BE2C (cell line): Measurements from ENCODE around the gene TSPYL1.

ENCODE experiments used
- DNase-seq: peaks from one replicate; pipeline ENCODE4 v3.0.0-alpha.2; 2020
- H3K27me3 ChIP-seq: fragments of 250-450 bp; sonication (Bioruptor Pico); 2 replicates; pipeline ENCODE4 v1.5.1; 2020; ENCODE audit warnings: mild to moderate bottlenecking
- H3K36me3 ChIP-seq: fragments of 250-450 bp; sonication (Bioruptor Pico); 2 replicates; pipeline ENCODE4 v1.5.1; 2020; ENCODE audit warnings: mild to moderate bottlenecking
- H3K4me1 ChIP-seq: fragments of 250-450 bp; sonication (Bioruptor Pico); 2 replicates; pipeline ENCODE4 v1.5.1; 2020
- H3K4me3 ChIP-seq: 2 replicates; pipeline ENCODE4 v1.5.1; 2011; ENCODE audit warnings: low read depth, low read length
- H3K9me3 ChIP-seq: fragments of 250-450 bp; sonication (Bioruptor Pico); 2 replicates; pipeline ENCODE4 v1.5.1; 2020
- TF ChIP-seq, protein P1 (sequence below): IDR thresholded peaks from 2 replicates; pipeline ENCODE4 v1.5.1; 2012; ENCODE audit warnings: mild to moderate bottlenecking, low read depth, low read length

Gene TSPYL1

DNA sequence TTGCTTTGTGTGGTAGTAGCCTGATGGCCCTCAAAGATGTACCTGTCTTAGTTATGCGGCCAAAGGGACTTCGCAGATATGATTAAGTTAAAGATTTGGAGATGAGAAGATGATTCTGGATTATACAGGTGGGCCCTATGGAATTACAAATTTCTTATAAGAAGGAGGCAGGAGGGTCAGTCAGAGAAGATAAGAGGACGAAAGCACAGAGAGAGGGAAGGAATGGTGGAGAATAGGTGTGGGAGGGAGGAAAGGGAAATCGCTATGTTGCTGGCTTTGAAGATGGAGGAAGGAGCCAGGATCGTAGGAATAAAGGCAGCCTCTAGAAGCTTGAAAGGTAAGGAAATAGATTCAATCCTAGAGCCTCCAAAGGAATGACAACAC lies 1.2 kb upstream of the TSPYL1 start:
- no peak overlapping the region for H3K4me3 ChIP-seq
- no peak for DNase-seq
- no peaks in the 10 kb centered on the region; the same call in 1 of the 2 replicates for H3K4me1 ChIP-seq

DNA sequence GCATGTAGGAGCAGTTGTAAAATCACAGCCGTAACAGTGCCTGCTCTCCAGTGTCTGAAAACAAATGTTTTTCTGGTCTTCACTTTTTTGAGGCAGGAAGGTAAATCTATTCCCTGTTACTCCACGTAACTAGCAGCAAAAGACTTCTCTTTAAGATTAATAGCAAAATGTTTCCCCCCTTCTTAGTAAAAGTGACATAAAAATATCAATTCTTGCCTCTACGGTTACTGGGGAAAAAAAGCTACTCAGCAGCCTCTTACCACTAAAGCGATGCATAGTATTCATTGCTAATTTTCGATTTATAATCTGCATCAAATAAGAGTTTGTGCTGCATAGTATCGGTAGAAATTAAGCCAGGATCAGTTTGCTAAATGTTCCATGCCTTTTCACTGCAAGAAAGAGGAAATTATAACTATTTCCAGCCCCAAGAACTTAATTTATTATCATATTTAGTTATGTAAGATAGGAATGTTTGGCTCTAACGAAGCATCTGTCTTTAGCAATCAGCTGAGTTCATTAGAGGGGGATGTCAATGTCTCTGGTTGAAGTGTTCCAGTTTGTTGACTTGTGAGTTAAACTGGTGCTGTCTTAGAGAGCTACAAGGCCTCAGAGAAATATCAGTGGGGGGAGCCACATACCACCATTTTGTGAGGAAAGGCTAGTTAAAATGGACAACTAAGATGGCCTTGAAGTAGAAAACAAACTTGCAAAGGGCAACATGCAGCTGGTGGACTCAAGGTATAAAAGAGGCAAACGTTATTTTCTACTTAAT lies 617 bp upstream of the TSPYL1 start:
- no peak for DNase-seq

More for the DNA sequence above, 1.2 kb upstream of the TSPYL1 start:
- TF ChIP-seq, protein P1, sequence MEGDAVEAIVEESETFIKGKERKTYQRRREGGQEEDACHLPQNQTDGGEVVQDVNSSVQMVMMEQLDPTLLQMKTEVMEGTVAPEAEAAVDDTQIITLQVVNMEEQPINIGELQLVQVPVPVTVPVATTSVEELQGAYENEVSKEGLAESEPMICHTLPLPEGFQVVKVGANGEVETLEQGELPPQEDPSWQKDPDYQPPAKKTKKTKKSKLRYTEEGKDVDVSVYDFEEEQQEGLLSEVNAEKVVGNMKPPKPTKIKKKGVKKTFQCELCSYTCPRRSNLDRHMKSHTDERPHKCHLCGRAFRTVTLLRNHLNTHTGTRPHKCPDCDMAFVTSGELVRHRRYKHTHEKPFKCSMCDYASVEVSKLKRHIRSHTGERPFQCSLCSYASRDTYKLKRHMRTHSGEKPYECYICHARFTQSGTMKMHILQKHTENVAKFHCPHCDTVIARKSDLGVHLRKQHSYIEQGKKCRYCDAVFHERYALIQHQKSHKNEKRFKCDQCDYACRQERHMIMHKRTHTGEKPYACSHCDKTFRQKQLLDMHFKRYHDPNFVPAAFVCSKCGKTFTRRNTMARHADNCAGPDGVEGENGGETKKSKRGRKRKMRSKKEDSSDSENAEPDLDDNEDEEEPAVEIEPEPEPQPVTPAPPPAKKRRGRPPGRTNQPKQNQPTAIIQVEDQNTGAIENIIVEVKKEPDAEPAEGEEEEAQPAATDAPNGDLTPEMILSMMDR = no peak
- peaks cover 8% of the 10 kb centered on the region for H3K36me3 ChIP-seq
- no peaks in the 10 kb centered on the region for H3K9me3 ChIP-seq
- H3K27me3 ChIP-seq = 0 out of 2 replicates have a peak, but pooled peaks cover 3% of the 10 kb centered on the region

DNA sequence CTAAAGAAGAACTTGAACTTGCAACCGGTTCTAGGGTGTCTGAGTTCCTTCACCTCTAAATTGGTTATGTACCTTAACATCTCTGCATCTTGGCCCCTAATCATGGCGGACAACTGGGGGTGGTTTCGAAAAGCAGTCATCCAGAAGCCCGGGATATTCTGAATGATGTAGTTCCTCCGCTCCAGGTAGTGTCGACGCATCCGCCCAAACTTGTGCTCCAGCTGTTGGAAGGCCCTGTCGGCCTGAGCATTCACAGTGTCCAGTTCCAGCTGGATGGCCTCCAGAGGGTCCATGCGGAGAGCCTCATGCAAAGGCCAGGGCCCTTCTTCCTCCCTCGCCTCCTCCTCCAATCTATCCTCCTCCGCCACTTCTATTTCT lies 887 bp downstream of the TSPYL1 start:
- Histone ChIP-seq H3K4me3 (peak overlapping the region; percentile 96), H3K36me3 (peaks cover 18% of the 10 kb centered on the region), H3K27me3 (0 out of 2 replicates have a peak, but pooled peaks cover 3% of the 10 kb centered on the region), H3K9me3 (no peaks in the 10 kb centered on the region), H3K4me1 (no peaks in the 10 kb centered on the region; the same call in 1 of the 2 replicates)
- DNase-seq = no peak
- TF ChIP-seq, protein P1 = no peak

More for the DNA sequence above, 617 bp upstream of the TSPYL1 start:
- H3K9me3 ChIP-seq = no peaks in the 10 kb centered on the region
- TF ChIP-seq, protein P1 = no peak
- 0 out of 2 replicates have a peak, but pooled peaks cover 3% of the 10 kb centered on the region for H3K27me3 ChIP-seq
- no peaks in the 10 kb centered on the region; the same call in 1 of the 2 replicates for H3K4me1 ChIP-seq
- peaks cover 8% of the 10 kb centered on the region for H3K36me3 ChIP-seq
- H3K4me3 ChIP-seq = peak overlapping the region; percentile 96

DNA sequence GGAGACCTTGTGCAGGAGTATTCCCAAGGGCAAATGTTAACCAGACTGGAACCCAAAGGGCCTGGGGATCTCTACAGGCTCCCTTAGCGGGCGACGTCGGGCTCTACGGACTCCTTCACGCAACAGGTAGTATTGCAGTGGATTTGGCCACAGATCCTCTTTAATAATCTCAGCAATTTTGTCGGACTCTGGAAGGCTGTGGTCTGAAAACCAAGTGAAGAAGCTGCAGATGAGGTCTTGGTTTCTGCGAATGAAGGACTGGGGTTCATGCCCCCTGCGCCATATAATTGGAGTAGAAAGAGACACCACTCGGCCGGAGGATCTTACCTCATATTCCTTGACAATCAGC lies 1.3 kb downstream of the TSPYL1 start:
- no peaks in the 10 kb centered on the region for H3K9me3 ChIP-seq
- DNase-seq = no peak
- TF ChIP-seq, protein P1 = no peak
- H3K4me3 ChIP-seq = peak overlapping the region; percentile 96
- H3K36me3 ChIP-seq = peaks cover 19% of the 10 kb centered on the region
- H3K27me3 ChIP-seq = 0 out of 2 replicates have a peak, but pooled peaks cover 3% of the 10 kb centered on the region
- no peaks in the 10 kb centered on the region; the same call in 1 of the 2 replicates for H3K4me1 ChIP-seq

DNA sequence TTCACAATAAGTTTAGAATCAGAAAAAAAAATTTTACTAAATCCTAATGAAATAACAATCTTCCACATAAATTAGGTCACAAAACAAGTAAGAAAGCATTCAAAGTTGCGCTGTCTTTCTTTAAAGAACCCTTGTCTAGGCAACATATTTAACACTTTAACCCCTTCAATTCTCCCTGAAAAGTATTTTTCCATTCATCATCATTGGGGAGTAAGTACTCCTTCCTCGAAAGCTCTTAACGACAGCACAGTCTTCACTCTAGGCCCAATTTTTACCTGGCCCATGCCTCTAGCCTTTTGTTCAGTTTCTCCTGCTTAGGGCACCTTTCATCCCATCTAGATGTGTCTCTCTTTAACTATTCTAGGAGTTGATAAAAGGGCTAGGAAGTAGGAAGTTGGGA lies 2.6 kb downstream of the TSPYL1 start:
- H3K27me3 ChIP-seq = no peaks in the 10 kb centered on the region
- no peak for DNase-seq
- H3K36me3 ChIP-seq = peaks cover 24% of the 10 kb centered on the region
- no peaks in the 10 kb centered on the region; the same call in 1 of the 2 replicates for H3K4me1 ChIP-seq
- no peaks in the 10 kb centered on the region for H3K9me3 ChIP-seq
- peak overlapping the region; percentile 96 for H3K4me3 ChIP-seq
- TF ChIP-seq, protein P1 = no peak

DNA sequence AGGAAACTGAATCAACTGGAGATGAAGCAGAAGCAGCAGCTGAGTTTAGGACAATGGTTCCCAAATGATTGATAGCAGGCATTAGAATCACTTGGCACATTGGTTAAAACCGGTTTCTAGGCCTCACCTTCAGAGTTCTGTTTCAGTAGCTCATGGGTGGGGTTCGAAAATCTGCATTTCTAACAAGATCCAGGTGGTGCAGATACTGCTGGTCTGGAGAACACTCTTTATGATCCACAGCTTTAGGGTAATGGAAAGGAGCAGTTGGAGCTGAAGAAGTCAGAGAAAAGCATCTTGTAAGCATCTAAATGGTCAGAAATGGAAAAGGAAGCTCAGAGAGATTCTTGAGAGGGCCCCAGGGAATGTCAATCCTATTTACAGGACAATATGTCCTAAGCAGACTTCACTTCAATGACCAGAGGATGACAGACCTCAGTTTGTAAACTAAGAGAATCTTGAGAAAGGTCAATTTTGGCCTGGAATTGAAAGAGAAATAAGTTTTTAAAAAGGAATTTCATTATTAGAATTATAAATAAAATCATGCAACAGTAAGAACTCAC lies 8.5 kb downstream of the TSPYL1 start:
- no peaks in the 10 kb centered on the region for H3K9me3 ChIP-seq
- peaks cover 16% of the 10 kb centered on the region for H3K36me3 ChIP-seq
- no peaks in the 10 kb centered on the region for H3K27me3 ChIP-seq
- no peak for DNase-seq
- H3K4me1 ChIP-seq = no peaks in the 10 kb centered on the region; the same call in none of the 2 replicates
- no peak overlapping the region for H3K4me3 ChIP-seq
- TF ChIP-seq, protein P1 = no peak
